Natural killer cell (primary cell): ENCODE results near the gene GRIA2. TPM values are rescaled to one million over a fixed set of nuclear protein-coding genes. Genes with fewer than 3 reads are reported as not detected.

Experiments used
- ATAC-seq, 3 donors: fragments of 150-1000 bp in 2 of 3; fragments of 200-7000 bp in 1 of 3; cut with Tn5 transposase; 1 replicate in 1 of 3; 2 replicates in 2 of 3; pipeline ENCODE4 v1.10.0; 2021; ENCODE audit warnings: mild to moderate bottlenecking in 2 of 3, moderate library complexity in 2 of 3
- DNase-seq, 2 donors: peaks; one replicate each; pipeline versions ENCODE4 v3.0.0 to v3.0.0-alpha.2; 2013 to 2021; ENCODE audit warnings: mixed read lengths in 1 of 2
- H3K27ac ChIP-seq: one replicate; pipeline ENCODE4 v1.5.1; 2013; ENCODE audit warnings: mild to moderate bottlenecking, low read length
- H3K27me3 ChIP-seq: one replicate; pipeline ENCODE4 v1.6.1; 2013; ENCODE audit warnings: low read length; ENCODE audit not compliant: control insufficient read depth, insufficient read depth
- H3K36me3 ChIP-seq: one replicate; pipeline ENCODE4 v1.6.1; 2013; ENCODE audit warnings: low read length; ENCODE audit not compliant: control insufficient read depth, insufficient read depth
- H3K4me1 ChIP-seq: one replicate; pipeline ENCODE4 v1.6.1; 2013; ENCODE audit warnings: low read length; ENCODE audit not compliant: control insufficient read depth, insufficient read depth
- H3K4me3 ChIP-seq: one replicate; pipeline ENCODE4 v1.5.1; 2013; ENCODE audit warnings: low read length
- H3K9me3 ChIP-seq: one replicate; pipeline ENCODE4 v1.6.1; 2013; ENCODE audit warnings: low read length; ENCODE audit not compliant: control insufficient read depth, insufficient read depth
- H3K27ac Mint-ChIP-seq, 2 donors: one replicate each; pipeline ENCODE4 v1.8.0; 2022; ENCODE audit warnings: mild to moderate bottlenecking in 2 of 2, mixed read lengths in 2 of 2, moderate library complexity in 1 of 2
- H3K27me3 Mint-ChIP-seq, 2 donors: one replicate each; pipeline ENCODE4 v1.8.0; 2022; ENCODE audit warnings: low read depth in 2 of 2, mixed read lengths in 2 of 2
- H3K36me3 Mint-ChIP-seq: one replicate; pipeline ENCODE4 v1.8.0; 2022; ENCODE audit warnings: mixed read lengths
- H3K4me1 Mint-ChIP-seq, 2 donors: one replicate each; pipeline ENCODE4 v1.8.0; 2022; ENCODE audit warnings: mixed read lengths in 2 of 2
- H3K4me3 Mint-ChIP-seq: one replicate; pipeline ENCODE4 v1.8.0; 2022; ENCODE audit warnings: mild to moderate bottlenecking, moderate library complexity, mixed read lengths
- H3K9me3 Mint-ChIP-seq, 2 donors: one replicate each; pipeline ENCODE4 v1.8.0; 2022; ENCODE audit warnings: mixed read lengths in 2 of 2
- CTCF ChIP-seq: fragments of 200-600 bp; IDR thresholded peaks from one replicate; pipeline ENCODE4 v1.8.0; 2022; ENCODE audit warnings: antibody characterized with exemption
- WGBS: methylation state at CpG from one replicate; pipeline ENCODE4 v1.1.7; 2013; ENCODE audit warnings: missing lambda C conversion rate; ENCODE audit not compliant: insufficient coverage; 5-methylcytosine and 5-hydroxymethylcytosine counted together
- intact Hi-C: fragments of 100-400 bp; cut with micrococcal nuclease; formaldehyde crosslinking; loops from one replicate; pipeline ENCODE4 v1.14.2; 2022
- total RNA-seq, 4 donors: library from RNA; stranded (reverse); fragments of 120-200 nt in 1 of 4; gene quantifications; one replicate each; pipeline versions ENCODE4 v1.2.3 to v1.2.4, GENCODE V29; 2013 to 2022

Gene GRIA2
- total RNA-seq, 3 donors from 2014 or later (not counting 1 experiment from before 2014, with no cell fraction given): not detected

DNA sequence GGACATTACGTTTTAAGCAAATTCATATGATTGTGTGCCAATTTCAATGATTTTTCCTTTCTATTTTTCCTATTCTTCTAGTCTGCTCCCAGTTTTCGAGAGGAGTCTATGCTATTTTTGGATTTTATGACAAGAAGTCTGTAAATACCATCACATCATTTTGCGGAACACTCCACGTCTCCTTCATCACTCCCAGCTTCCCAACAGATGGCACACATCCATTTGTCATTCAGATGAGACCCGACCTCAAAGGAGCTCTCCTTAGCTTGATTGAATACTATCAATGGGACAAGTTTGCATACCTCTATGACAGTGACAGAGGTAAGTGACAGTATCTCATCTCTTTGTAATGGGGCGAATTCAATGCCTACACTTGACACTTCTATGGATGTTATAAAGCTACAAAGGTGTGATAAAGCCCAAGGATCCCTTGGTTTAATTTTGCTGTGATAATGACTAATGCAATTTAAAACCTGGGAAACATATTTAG is 83.0 kb downstream of the GRIA2 start:
- ATAC-seq (no peak), DNase-seq (no peak)
- intact Hi-C loops: no loop called here
- TF ChIP-seq CTCF: no peak
- no peaks in the 10 kb centered on the region for H3K4me1 ChIP-seq
- H3K27ac Mint-ChIP-seq: no peak overlapping the region
- no peaks in the 10 kb centered on the region for H3K4me1 Mint-ChIP-seq
- H3K4me3 ChIP-seq: no peak overlapping the region
- no peaks in the 10 kb centered on the region for H3K36me3 ChIP-seq
- H3K27me3 Mint-ChIP-seq: no peaks in the 10 kb centered on the region
- no peaks in the 10 kb centered on the region for H3K9me3 ChIP-seq
- H3K9me3 Mint-ChIP-seq: peaks cover 14 to 21% of the 10 kb centered on the region in 2 donors
- WGBS: 61% methylated on average over 4 of the region's 6 CpGs
- no peaks in the 10 kb centered on the region for H3K36me3 Mint-ChIP-seq
- no peak overlapping the region for H3K27ac ChIP-seq
- no peaks in the 10 kb centered on the region for H3K27me3 ChIP-seq
- H3K4me3 Mint-ChIP-seq: no peak overlapping the region

DNA sequence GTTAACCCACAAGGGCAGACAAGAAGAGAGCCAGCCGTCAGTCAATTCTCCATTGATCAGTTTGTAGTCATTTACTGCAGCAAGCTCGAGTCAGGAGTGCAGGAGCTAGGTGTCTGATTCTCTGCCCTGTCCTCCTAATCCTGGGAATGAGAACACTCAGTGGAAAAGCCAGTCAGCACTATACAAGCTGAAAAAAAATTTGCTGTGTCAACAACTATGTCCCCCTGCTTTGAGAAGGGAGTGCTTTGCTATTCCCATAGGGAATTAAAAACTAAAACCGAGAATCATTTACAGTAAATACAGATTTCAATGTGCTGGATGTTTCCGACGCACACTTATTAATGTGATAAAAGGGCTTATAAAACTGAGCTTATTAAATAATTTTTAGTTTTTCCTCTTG is 84.2 kb downstream of the GRIA2 start:
- Histone ChIP-seq H3K36me3 (no peaks in the 10 kb centered on the region), H3K27ac (no peak overlapping the region), H3K4me1 (no peaks in the 10 kb centered on the region), H3K4me3 (no peak overlapping the region), H3K27me3 (no peaks in the 10 kb centered on the region), H3K9me3 (no peaks in the 10 kb centered on the region)
- H3K27ac Mint-ChIP-seq: no peak overlapping the region
- peaks cover 9 to 15% of the 10 kb centered on the region in 2 donors for H3K9me3 Mint-ChIP-seq
- 85% methylated on average over 5 of the region's 5 CpGs for WGBS
- ATAC-seq: no peak
- no peaks in the 10 kb centered on the region for H3K4me1 Mint-ChIP-seq
- intact Hi-C loops: no loop called here
- no peaks in the 10 kb centered on the region for H3K27me3 Mint-ChIP-seq
- DNase-seq: no peak
- no peak for TF ChIP-seq CTCF
- no peak overlapping the region for H3K4me3 Mint-ChIP-seq
- no peaks in the 10 kb centered on the region for H3K36me3 Mint-ChIP-seq

DNA sequence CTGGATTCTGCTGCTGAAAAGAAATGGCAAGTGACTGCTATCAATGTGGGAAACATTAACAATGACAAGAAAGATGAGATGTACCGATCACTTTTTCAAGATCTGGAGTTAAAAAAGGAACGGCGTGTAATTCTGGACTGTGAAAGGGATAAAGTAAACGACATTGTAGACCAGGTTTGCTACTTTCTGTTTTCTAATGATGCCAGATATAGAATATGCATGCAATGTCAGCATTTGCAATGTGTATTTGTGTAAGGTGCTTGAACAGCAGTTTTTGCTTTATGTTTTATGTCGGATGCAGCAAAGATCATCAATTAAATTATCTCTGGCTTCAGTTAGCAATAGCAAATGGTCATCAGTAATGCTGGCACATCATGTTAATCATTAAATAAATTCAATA is 92.2 kb downstream of the GRIA2 start:
- WGBS: 71% methylated on average over 5 of the region's 5 CpGs
- H3K4me1 Mint-ChIP-seq: no peaks in the 10 kb centered on the region
- H3K4me3 ChIP-seq: no peak overlapping the region

More for the DNA sequence above, 92.2 kb downstream of the GRIA2 start:
- intact Hi-C loops: no loop called here
- Histone ChIP-seq H3K36me3 (no peaks in the 10 kb centered on the region), H3K27me3 (no peaks in the 10 kb centered on the region), H3K27ac (no peak overlapping the region), H3K4me1 (no peaks in the 10 kb centered on the region), H3K9me3 (no peaks in the 10 kb centered on the region)
- TF ChIP-seq CTCF: no peak
- H3K36me3 Mint-ChIP-seq: no peaks in the 10 kb centered on the region
- H3K27ac Mint-ChIP-seq: no peak overlapping the region
- DNase-seq (no peak), ATAC-seq (no peak)
- H3K9me3 Mint-ChIP-seq: peaks cover 3% of the 10 kb centered on the region in 2 donors
- H3K27me3 Mint-ChIP-seq: no peaks in the 10 kb centered on the region
- no peak overlapping the region for H3K4me3 Mint-ChIP-seq
